ENCODE measurements around the gene TRPC4.
A peak's percentile ranks its signal among the peaks of the same experiment; 100 is the strongest.

TRPC4 gene

GRCh38 chr13:37715606-37716015 is 154.0 kb downstream of the TRPC4 start:
- DNase-seq, result peak; percentile 69

GRCh38 chr13:37709318-37709717 is 160.3 kb downstream of the TRPC4 start:
- DNase-seq, result no peak

- no peak for DNase-seq
These were observed 161.7 kb downstream of the TRPC4 start for GRCh38 chr13:37707739-37708500.

GRCh38 chr13:37706041-37706440 is 163.5 kb downstream of the TRPC4 start:
- DNase-seq, result no peak

GRCh38 chr13:37701972-37702371 is 167.6 kb downstream of the TRPC4 start:
- peak; percentile 94 for DNase-seq

- no peak for DNase-seq
These were observed 168.3 kb downstream of the TRPC4 start for GRCh38 chr13:37701306-37701705.

GRCh38 chr13:37700887-37701286 is 168.7 kb downstream of the TRPC4 start:
- DNase-seq, result no peak

GRCh38 chr13:37695200-37695599 is 174.4 kb downstream of the TRPC4 start:
- no peak for DNase-seq

GRCh38 chr13:37690361-37690760 is 179.2 kb downstream of the TRPC4 start:
- no peak for DNase-seq

- DNase-seq, result no peak
These were observed 183.1 kb downstream of the TRPC4 start for GRCh38 chr13:37686501-37686900.

- peak; percentile 36 for DNase-seq
These were observed 184.4 kb downstream of the TRPC4 start for GRCh38 chr13:37685206-37685605.

- no peak for DNase-seq
These were observed 187.1 kb downstream of the TRPC4 start for GRCh38 chr13:37682496-37682895.

- no peak for DNase-seq
These were observed 188.1 kb downstream of the TRPC4 start for GRCh38 chr13:37681281-37682032.

- DNase-seq, result no peak
These were observed 189.4 kb downstream of the TRPC4 start for GRCh38 chr13:37680137-37680536.

- no peak for DNase-seq
These were observed 190.5 kb downstream of the TRPC4 start for GRCh38 chr13:37679043-37679442.

- DNase-seq, result no peak
These were observed 199.7 kb downstream of the TRPC4 start for GRCh38 chr13:37669845-37670244.

GRCh38 chr13:37667702-37668101 is 201.9 kb downstream of the TRPC4 start:
- DNase-seq, result peak; percentile 78

- DNase-seq, result no peak
These were observed 203.5 kb downstream of the TRPC4 start for GRCh38 chr13:37666036-37666435.

- DNase-seq, result no peak
These were observed 204.2 kb downstream of the TRPC4 start for GRCh38 chr13:37665420-37665819.

- DNase-seq, result no peak
These were observed 205.8 kb downstream of the TRPC4 start for GRCh38 chr13:37663724-37664123.

- no peak for DNase-seq
These were observed 206.9 kb downstream of the TRPC4 start for GRCh38 chr13:37662624-37663023.

GRCh38 chr13:37657956-37658355 is 211.6 kb downstream of the TRPC4 start:
- no peak for DNase-seq

- peak; percentile 63 for DNase-seq
These were observed 212.4 kb downstream of the TRPC4 start for GRCh38 chr13:37657134-37657533.

Measured in fibroblast of skin of abdomen (primary cell).